Mononuclear cell (primary cell): ENCODE results near the gene AMN1. TPM values are rescaled to one million over a fixed set of nuclear protein-coding genes. Genes with fewer than 3 reads are reported as not detected.
"Not testable (repeated sequence)": the region's sequence is repeated elsewhere in the genome, so short reads cannot be mapped to it uniquely, and the experiment has no call there.

Experiments
- H3K27me3 ChIP-seq: 2 replicates; pipeline ENCODE4 v1.6.0; 2011; ENCODE audit warnings: low read length, control low read depth; ENCODE audit not compliant: insufficient read depth
- H3K4me1 ChIP-seq: 2 replicates; pipeline ENCODE4 v1.5.1; 2011; ENCODE audit warnings: mild to moderate bottlenecking, low read length, control low read depth; ENCODE audit not compliant: insufficient read depth
- H3K4me3 ChIP-seq: 2 replicates; pipeline ENCODE4 v1.5.1; 2011; ENCODE audit warnings: mild to moderate bottlenecking, low read length, moderate library complexity
- H3K9me3 ChIP-seq: 2 replicates; pipeline ENCODE4 v1.5.1; 2011; ENCODE audit warnings: low read depth, mild to moderate bottlenecking, control low read depth, low read length
- total RNA-seq: library from RNA; depleted of rRNA; stranded (reverse); fragments of >200 nt; gene quantifications from one replicate; pipeline ENCODE4 v1.2.3, GENCODE V29; 2012

The AMN1 gene
- total RNA-seq, 1 donor, result 12.0 TPM

GRCh38 chr12:31718542-31719198 is 10.2 kb downstream of the AMN1 start:
- not testable (repeated sequence) for H3K9me3 ChIP-seq, H3K27me3 ChIP-seq, H3K4me3 ChIP-seq
- peaks cover 43% of the 10 kb centered on the region for H3K4me1 ChIP-seq

- H3K27me3 ChIP-seq, H3K9me3 ChIP-seq, H3K4me3 ChIP-seq: not testable (repeated sequence)
- peaks cover 28% of the 10 kb centered on the region for H3K4me1 ChIP-seq
Measured at GRCh38 chr12:31716998-31717397, 11.8 kb downstream of the AMN1 start.

- Histone ChIP-seq H3K4me1 (peaks cover 18% of the 10 kb centered on the region), H3K9me3 (no peaks in the 10 kb centered on the region), H3K27me3 (no peaks in the 10 kb centered on the region), H3K4me3 (peak overlapping the region; percentile 7)
Measured at GRCh38 chr12:31715283-31715825, 13.5 kb downstream of the AMN1 start.

- Histone ChIP-seq H3K27me3 (no peaks in the 10 kb centered on the region), H3K4me1 (peaks cover 18% of the 10 kb centered on the region), H3K9me3 (no peaks in the 10 kb centered on the region), H3K4me3 (no peak overlapping the region)
Measured at GRCh38 chr12:31714406-31715271, 14.2 kb downstream of the AMN1 start.

GRCh38 chr12:31712877-31713276 is 15.9 kb downstream of the AMN1 start:
- Histone ChIP-seq H3K4me3 (no peak overlapping the region), H3K9me3 (peaks cover under 1% of the 10 kb centered on the region), H3K27me3 (no peaks in the 10 kb centered on the region), H3K4me1 (peaks cover 18% of the 10 kb centered on the region)

- Histone ChIP-seq H3K27me3 (no peaks in the 10 kb centered on the region), H3K4me1 (peaks cover 12% of the 10 kb centered on the region), H3K9me3 (peaks cover 10% of the 10 kb centered on the region), H3K4me3 (no peak overlapping the region)
Measured at GRCh38 chr12:31710021-31710818, 18.6 kb downstream of the AMN1 start.

GRCh38 chr12:31708118-31708517 is 20.7 kb downstream of the AMN1 start:
- H3K4me3 ChIP-seq, H3K4me1 ChIP-seq, H3K27me3 ChIP-seq: not testable (repeated sequence)
- H3K9me3 ChIP-seq, result peaks cover 10% of the 10 kb centered on the region

GRCh38 chr12:31705621-31706020 is 23.2 kb downstream of the AMN1 start:
- H3K4me3 ChIP-seq, result no peak overlapping the region

GRCh38 chr12:31702047-31702446 is 26.8 kb downstream of the AMN1 start:
- H3K27me3 ChIP-seq, result no peaks in the 10 kb centered on the region
- peaks cover 2% of the 10 kb centered on the region for H3K9me3 ChIP-seq
- no peak overlapping the region for H3K4me3 ChIP-seq
- H3K4me1 ChIP-seq, result no peaks in the 10 kb centered on the region

More at GRCh38 chr12:31705621-31706020, 23.2 kb downstream of the AMN1 start:
- H3K27me3 ChIP-seq, result no peaks in the 10 kb centered on the region
- peaks cover 10% of the 10 kb centered on the region for H3K9me3 ChIP-seq
- H3K4me1 ChIP-seq, result no peaks in the 10 kb centered on the region

- H3K27me3 ChIP-seq, H3K4me3 ChIP-seq, H3K9me3 ChIP-seq: not testable (repeated sequence)
- H3K4me1 ChIP-seq, result peaks cover 21% of the 10 kb centered on the region
Measured at GRCh38 chr12:31689921-31690320, 38.9 kb downstream of the AMN1 start.

GRCh38 chr12:31687101-31687527 is 41.7 kb downstream of the AMN1 start:
- Histone ChIP-seq H3K4me1 (peaks cover 21% of the 10 kb centered on the region), H3K9me3 (peaks cover 8% of the 10 kb centered on the region), H3K4me3 (no peak overlapping the region), H3K27me3 (no peaks in the 10 kb centered on the region)

GRCh38 chr12:31685801-31686200 is 43.0 kb downstream of the AMN1 start:
- Histone ChIP-seq H3K4me1 (peaks cover 21% of the 10 kb centered on the region), H3K27me3 (no peaks in the 10 kb centered on the region), H3K4me3 (no peak overlapping the region), H3K9me3 (peaks cover 8% of the 10 kb centered on the region)

- no peaks in the 10 kb centered on the region for H3K27me3 ChIP-seq
- peaks cover 8% of the 10 kb centered on the region for H3K9me3 ChIP-seq
- H3K4me3 ChIP-seq, result no peak overlapping the region
- H3K4me1 ChIP-seq, result peaks cover 14% of the 10 kb centered on the region
Measured at GRCh38 chr12:31682136-31682962, 46.5 kb downstream of the AMN1 start.

GRCh38 chr12:31672521-31672920 is 56.3 kb downstream of the AMN1 start:
- H3K4me3 ChIP-seq, result no peak overlapping the region
- peaks cover 9% of the 10 kb centered on the region for H3K9me3 ChIP-seq
- no peaks in the 10 kb centered on the region for H3K4me1 ChIP-seq
- no peaks in the 10 kb centered on the region for H3K27me3 ChIP-seq
